Measurements from ENCODE around the gene SEMA6A.

Gene SEMA6A

DNA sequence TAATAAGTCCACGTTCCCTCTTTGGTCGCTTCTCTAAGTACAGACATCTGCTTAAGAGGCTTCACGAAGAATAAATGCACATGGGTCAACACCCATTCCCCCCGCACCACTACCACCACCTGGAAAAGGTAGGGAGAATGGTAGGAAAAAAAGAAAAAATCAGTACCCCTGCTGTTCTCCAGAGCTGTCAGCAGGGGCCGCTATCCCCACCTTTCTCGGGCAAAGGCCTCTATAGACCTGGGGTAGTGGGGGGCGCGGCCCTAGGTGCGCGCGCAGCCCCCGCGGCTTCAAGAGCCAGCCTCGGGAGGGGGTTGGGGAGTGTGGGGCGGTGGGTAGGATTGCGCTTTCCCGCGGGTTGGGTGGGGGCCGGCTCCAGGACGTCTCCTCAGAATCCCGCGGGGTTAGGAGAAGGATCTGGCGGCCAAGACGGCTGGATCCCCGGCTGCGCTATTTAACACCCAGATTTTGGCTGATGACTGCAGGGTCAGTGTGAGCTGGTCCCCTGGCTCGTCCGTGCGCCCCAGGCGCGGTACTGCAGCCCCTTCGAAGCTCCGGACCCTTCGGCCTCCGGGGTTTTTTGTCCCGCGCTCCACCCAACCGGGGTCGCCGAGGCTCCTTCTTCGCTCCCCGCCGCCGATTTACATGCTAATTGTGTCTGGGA lies 1.6 kb upstream of the SEMA6A start:
- no peak for DNase-seq

DNA sequence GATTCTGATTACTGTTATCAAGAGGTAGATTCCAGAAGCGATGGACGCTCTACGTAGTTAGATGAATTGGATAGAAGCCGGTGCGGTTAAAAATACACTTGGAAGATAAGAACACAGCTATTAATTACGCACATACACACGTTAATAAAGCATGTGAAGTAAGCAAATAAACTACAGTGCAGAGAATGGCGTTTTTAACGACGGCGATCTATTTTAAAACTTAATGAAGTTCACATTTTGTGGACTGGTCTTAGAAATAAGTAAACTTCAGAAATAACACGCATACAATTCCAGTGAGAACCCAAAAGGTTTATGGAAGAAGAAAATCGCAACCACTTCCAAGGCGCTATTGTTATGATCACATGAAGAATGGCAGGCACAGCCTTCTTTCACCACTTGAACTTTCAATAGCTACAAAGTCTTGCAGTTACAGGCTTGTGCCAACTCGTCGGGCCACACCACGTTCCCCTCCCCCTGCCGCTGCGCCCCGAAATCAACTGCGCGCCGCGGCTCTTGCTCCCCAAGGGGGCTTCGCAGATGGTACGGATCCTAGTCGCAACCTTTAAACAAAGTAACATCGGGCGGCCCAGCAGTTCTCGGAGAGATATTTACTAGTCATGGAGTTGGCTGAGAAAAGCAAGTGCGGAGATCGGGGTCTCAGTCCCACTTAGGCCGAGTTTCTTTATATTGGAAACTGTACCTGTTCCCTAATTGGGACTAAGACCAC lies 866 bp upstream of the SEMA6A start:
- DNase-seq, result no peak

DNA sequence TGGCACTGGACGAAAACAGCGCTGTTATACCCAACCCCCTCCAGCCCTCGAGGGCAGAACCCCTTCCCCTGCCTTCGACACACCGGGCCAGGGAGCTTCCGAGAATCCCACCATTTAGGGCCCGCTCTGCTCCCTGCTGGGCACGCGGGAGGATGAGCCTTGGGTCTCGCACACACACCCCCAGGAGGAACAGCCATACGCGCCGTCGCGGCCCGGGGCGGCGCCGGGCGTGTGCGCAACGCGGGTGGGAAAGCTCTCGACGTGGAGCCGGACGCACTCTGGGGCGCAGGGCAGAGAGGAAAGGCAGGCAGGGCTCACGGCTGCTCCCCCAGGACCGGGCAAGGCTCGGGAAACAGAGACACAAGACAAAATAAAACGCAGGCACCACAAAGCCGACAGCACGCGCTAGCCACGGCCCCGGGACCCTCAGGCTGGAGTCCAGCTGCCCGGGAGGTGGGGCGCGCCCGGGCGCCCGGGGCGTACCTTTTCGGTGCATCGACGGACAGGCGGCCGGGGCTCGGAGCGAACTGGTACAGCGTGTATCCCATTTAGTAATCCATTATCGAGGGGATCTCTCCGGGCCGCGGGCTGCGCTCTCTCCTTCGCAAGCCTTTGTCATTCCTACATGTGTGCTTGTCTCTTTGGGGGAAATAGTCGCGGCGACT lies 789 bp downstream of the SEMA6A start:
- no peak for DNase-seq

DNA sequence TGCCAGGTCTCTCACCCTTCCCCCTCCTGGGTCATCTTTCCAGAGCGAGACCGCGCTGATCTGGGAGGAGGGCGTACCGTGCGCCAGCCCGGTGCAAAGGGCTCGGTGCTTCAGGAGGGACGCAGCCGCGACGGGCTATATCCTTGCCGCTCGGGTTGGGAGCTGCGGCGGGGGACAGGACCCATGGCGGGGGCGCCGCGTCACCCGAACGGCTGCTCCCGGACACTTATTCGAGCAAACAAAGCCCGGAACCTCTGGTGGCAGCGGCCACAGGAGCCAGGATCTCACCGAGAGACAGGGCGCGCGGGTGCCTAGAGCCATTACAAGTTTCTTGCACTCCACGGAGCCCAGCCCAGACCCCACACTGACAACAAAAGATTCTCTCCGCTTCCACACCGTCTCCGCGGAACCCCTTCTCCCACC lies 1.3 kb downstream of the SEMA6A start:
- DNase-seq, result no peak

DNA sequence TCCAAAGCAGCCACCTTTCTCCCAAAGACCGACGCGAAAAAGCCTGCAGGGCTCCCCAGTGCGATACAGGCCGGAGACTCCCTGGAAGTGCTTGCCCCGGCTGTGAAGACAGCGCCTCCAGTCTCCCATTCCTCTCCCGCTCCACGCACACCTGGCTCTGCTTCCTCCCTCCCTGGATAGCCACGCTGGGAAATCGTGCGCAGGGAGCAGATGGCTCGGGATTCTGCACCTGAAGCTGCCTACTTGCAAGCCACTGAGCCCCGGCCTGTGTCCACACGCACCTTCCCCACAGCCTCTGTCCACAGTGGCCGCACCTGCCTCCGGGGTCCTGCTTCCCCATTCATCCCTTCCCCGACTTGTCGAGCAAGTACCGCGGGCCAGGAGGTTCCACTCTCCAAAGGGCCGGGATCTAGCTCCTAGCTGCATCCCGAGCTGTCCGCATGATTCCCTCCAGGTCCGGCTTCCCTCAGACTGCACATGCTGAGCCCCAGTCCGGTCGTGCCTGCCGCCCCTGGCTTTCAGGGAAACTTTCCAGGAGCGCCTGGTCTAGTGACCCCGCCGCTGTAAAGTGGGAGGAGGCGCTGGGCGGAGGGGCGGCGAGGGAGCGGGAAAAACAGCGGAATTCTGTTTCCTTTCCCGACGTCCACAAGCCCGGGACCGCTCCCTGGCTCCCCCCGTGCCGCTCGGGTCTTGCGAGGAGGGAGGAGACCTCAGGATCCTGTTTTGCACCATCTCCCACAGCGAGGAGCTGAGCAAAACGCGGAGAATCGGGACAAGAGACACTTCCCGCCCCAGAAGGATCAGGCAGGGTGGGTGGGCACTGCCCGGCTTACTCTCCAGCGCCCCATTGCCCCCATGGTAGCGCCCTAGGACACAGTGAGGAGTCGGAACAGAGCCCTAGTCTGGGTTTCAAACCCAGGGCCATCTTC lies 2.0 kb downstream of the SEMA6A start:
- no peak for DNase-seq

DNA sequence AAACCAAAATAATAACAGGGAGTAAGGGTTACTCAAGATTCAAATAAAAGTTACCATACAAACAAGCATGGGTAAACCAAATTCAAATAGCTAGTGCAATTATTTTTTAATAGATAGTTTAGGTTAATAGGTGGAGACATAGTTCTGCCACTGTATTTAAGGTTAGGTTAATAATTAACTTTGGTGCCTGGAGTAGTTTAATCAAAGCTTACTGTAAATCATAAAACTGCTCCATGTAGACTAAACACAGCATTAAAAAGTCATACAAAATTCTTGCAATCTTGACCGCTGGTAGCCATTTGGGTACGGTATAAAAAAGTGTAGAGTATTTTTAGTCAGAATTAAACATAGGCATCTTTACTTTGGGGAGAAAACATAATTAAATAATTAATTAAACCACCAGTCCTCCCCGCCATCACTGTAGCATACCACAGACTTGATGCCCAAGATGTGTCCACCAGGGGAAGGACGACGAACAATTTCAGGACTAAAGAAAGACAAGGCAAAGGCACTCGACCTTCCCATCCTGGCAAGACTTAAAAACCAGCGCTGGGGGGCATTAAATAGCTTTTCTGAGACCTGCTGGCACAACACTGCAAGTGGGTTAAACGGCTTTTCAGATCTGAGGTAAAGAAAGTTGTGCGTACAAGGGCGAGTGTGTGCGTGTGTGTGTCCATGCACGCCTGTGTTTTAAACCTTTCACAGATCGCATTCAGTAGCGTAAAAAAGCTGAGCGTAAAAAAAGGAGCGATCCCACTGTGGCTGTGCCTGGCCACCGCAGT lies 2.9 kb downstream of the SEMA6A start:
- no peak for DNase-seq

DNA sequence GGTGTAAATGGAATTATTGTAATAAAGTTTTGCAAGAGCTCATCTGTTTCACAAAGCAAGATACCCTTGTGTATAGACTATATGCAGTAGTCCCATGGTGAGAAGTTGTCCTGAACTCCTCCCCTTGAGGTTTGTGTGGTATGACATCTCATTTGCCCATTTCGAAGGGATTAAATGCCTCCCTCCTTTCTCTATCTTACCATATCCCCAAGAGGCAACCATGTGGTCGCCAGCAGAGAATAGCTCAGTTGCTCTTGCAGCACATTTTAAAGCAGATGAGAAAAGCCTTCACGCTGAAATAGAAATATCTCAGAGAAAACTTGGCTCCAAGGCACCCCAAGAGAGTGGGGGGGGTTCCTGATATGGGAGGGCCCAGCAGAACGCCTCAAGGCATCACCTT lies 4.6 kb downstream of the SEMA6A start:
- DNase-seq, result no peak

DNA sequence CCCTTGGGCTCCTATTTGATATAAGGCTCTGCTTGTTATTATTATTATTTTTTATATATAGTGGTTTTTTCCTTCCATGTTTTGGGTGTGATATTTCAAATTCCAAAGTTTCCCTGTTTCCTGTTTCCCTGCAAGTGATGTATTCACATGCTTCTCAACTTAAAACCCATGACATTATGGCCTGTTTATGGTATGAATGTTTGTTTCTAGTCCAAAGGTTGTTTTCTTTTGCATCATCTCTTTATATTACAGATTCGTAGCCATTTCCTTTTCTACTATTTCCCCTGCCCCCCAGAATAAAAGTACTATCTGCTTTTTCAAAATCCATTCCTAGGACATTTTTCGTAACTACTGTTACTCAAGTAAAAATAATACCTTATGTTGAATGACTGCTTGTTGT lies 7.5 kb downstream of the SEMA6A start:
- DNase-seq, result no peak

DNA sequence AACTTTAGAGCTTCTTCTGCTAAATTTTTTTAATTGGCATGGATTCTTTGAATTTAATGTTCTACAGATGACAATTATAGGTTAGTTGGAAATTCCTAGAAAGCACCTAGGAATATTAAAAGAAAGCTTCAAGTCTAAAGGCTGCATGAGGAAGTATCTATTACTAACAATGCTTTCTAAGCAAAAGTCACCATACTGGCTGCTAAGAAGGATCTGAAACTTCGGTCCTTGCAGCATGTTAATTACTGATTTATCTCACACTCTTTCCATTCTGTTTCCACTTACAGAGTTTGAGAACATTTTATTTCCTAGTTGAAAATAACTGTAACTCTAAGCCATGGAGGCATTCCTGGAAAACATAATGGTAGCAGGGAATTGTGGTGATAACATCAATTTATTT lies 8.4 kb downstream of the SEMA6A start:
- no peak for DNase-seq

DNA sequence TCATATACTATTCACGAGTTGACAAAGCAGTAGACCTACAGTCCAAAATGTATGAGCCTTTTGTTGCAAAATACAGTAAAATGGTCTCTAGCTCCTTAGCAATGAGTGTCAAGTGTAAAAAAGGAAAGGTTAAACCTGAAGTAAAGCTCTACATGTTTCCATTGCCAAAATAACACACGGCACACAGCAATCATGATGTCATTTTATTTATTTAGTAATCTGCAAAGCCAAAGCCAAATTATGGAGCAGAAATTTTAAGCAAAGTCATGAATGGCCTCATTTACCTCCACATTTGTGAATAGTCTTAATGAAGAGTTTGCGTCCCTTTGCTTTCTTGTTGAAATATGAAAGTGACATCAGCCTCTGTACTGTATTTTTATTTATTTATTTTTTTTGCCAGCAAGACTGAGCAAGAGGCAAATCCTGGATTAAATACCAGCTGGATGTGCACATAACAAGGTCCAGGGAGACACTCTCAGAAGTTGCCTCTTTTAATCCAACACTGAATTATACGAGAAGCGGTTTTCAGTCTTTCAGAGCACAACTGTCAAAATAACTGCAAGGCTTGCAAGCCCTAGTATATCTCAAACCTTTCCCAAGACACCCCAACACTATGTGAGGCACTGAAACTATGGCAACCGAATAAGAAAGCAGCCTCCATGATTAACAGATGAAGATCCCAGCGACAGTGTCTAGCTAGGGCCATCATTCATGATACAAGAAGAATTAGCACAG lies 9.7 kb downstream of the SEMA6A start:
- DNase-seq, result no peak

DNA sequence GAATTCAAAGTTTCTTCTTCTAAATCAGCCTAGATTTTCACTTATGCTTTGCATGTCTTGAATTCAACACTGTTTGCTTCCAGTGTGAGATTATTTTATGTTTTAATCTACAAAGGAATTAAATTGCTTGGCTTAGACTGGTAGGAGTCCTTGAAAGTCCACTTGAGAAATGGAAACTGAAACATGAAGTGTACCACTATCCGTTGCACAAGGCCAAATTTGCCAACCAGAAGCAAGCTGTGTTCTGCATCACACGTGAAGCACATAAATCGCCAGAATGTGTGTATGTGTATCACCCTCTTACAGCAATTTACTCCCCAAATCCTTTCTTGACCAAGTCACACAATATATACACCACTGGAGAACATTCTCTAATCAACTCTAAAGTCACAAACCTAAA lies 10.3 kb downstream of the SEMA6A start:
- DNase-seq, result no peak

DNA sequence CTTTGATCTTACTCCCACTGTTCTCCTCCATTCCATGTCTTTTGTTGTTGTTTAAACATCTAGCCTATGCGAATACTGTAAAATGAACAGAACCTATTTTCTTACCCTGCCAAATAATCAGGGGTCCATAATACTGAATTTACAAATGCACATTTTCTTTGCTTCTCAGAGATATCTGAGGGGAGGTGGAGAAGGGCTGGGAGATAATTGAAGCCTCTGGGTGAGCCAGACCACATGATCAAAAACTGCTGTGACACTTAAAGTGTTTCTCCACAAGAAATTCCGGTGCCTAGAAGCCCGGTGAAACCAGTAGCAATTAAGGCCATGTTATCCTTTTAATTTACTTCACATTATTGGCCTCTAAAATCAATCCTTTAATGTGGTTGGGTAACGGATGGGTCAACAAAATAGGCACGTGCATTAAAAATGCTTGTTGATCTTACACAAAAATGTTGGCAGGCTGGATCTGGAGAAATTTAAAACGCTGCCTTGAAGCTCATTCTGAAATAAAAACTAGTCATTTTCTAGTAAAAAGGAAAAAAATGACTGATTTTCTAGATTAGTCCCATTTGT lies 10.8 kb downstream of the SEMA6A start:
- no peak for DNase-seq

DNA sequence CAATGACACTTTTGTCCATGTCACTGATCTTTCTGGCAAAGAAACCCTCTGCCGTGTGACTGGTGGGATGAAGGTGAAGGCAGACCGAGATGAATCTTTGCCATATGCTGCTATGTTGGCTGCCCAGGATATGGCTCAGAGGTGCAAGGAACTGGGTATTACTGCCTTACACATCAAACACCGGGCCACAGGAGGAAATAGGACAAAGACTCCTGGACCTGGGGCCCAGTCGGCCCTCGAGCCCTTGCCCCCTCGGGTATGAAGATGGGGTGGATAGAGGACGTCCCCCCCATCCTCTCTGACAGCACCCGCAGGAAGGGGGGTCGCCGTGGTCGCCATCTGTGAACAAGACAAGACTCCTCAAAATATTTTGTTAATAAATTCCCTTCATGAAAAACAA lies 12.0 kb downstream of the SEMA6A start:
- DNase-seq, result no peak

DNA sequence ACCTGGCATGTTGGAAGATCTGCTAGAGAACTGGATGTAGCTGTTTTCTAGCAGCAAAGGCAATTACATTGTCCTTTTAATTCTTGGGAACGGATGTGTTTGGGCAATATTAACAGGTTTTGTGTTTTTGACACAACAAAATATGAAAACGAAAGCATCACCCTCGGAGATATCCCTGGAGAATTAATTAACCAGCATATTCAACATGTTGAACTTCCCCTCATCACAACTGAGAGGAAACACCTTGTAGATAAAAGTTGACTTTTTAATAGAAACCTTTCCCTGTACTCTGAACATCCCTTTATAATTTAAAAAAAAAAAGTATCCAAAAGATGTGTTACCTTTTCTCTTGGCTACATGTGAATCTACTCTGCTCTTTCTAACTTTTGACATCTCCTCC lies 13.0 kb downstream of the SEMA6A start:
- no peak for DNase-seq

DNA sequence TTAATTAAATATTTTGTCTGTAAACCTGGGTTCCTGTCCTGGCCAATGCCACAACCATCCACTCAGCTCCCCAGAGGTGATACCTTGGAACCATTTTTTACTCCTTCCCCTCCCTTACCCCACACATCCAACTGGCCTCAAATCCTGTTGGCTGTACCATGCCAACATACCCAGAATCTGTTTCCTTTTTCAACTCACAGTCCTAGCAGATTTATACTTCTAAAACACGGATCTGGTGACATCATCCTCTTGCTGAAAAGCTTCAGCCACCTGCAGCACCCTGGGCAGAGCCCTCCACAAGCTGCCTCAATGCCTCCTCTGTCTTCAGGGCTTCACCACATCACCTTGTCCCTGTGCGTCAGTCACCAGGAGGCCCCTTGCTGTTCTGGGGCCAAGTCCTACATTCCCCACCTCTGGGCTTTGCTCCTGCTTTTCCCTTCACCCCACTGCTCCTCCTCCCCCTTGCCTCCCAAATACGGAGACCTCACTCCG lies 14.9 kb downstream of the SEMA6A start:
- DNase-seq, result no peak

DNA sequence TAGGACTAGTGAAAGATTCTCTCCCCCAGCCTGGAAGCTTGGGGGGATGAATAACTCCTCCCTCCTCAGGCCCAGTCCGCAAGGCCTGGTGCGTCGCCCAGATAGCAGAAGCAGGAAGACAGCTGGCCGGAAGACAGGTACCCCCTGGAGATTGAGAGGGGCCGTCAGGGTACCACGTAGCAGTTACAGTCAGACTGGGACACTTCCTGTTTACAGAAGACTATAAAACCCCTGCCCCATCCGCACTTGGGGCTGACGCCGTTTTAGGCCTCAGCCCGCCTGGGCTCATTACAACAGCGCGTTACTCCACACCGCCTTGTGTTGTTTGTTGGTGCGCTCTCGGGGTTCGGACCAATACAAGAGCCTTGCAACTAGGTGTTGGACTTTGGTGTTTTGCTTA lies 15.4 kb downstream of the SEMA6A start:
- DNase-seq, result no peak

DNA sequence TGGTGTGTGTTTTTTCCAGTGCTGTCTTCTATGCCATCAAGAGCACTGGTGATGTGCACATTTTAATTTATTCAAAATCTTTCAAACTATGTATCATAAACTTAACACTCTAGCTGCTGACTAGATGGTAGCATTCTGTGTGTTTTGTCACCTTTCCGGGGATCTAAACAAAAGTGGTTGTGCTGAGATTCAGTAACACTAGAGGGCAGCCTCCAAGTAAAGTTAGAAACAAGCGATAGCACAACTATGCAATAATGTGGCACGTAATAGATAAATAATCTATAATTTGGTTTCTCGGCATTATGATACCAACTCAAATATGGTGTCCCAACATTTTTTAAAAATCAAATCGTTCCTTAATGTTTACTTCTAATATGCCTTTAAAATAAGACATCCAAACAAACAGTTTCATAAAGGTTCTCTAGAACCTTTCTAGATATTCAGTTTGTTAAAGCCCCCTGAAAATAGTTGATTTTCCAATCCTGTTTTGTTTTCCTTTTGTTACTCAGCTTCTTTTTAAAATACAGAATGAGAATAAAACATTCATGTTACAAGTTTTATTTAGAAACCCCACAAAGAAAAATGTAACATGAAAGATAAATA lies 16.9 kb downstream of the SEMA6A start:
- DNase-seq, result no peak

DNA sequence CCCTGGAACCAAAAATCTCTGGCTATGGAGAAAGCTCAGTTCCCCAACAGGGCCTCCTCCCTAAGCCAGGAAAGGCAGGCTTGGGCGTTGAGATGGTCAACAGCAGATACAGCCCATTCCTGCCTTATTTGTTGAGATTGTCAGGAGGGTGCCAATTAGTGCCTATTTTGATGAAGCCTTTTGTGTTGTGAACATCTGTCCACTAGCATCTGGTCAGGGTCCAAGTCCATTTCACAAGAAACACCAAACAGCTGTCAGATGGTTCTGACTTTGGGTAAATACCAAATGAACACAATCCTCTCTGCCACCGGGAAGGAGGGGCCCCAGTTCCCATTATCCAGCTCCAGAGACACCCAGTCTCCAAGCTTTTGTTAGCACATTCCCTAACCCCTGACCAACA lies 19.9 kb downstream of the SEMA6A start:
- DNase-seq, result no peak

DNA sequence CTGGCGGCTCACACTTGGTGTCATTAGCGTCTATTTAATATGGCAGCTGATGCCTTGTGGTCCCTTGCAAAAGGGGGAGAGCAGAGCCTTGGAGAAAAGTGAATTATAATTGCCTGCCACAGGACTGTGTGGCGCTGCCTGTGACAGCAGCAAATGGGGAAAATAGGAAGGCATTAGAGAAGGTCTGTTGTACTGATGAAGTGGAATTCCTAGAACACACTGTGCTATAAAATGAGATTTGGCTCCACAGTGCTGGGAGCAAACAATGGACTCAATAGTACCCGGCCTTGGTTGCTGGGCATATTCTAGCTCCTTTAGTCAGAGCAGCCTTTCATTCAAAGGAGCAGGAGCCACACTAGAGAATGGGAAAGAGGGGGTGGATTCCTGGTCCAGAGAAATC lies 21.3 kb downstream of the SEMA6A start:
- DNase-seq, result no peak

DNA sequence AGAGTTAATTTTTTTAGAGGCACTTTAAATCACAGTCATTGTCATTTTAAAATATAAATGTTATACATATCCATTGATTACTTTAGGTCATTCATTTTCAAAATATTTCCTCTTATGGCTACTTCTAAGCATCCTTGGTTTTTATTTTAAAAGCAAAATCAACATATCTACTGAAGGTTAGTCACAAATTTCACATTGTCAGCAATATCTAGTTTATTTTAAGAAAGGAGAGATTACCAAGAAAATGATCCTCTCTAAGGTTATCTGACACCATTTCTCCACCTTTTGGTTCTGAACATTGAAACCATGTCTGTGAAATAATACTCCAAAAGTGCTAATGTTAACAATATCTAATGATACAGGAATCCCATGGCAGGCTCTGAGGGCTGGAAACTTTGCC lies 24.5 kb downstream of the SEMA6A start:
- no peak for DNase-seq

DNA sequence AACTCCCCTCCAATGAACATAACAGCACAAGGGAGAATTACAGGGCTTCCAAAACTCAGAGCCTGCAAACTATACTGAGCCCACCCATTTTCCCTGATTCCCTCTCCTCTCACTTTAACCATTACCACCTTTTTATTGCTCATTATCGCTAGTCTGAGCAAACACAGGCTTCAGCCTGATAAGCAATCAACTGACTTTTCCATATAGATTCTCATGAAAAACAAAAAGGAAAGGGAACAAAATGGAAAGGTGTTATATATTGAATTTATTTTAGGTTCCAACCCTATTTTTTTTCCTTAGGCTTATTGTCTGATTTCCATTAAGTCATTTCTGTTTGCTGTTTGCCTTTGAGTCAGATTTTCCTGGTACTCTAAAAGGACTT lies 27.9 kb downstream of the SEMA6A start:
- DNase-seq, result no peak
